GM12891 (cell line): Measurements from ENCODE around the gene GRM4.

ENCODE experiments used
- POLR2A ChIP-seq: IDR thresholded peaks from 2 replicates; pipeline ENCODE4 v1.6.1; 2011; ENCODE audit warnings: low read depth, low read length, control low read depth
- POLR2AphosphoS5 ChIP-seq: IDR thresholded peaks from 2 replicates; pipeline ENCODE4 v1.6.1; 2011; ENCODE audit warnings: low read depth, low read length, control low read depth
- POU2F2 ChIP-seq: IDR thresholded peaks from 2 replicates; pipeline ENCODE4 v1.6.1; 2011; ENCODE audit warnings: low read depth, mild to moderate bottlenecking, control low read depth, low read length, moderate library complexity
- SPI1 ChIP-seq: IDR thresholded peaks from 2 replicates; pipeline ENCODE4 v1.6.1; 2011; ENCODE audit warnings: low read depth, low read length, control low read depth
- TAF1 ChIP-seq: IDR thresholded peaks from 2 replicates; pipeline ENCODE4 v1.6.1; 2011; ENCODE audit warnings: low read depth, low read length, control low read depth

GRCh38 chr6:34035704-34036356 is 110.1 kb downstream of the GRM4 start:
- TF ChIP-seq POLR2A (no peak), TAF1 (no peak), POLR2AphosphoS5 (no peak), SPI1 (no peak), POU2F2 (no peak)
